Astrocyte (in vitro differentiated cells and primary cell): ENCODE measurements around the gene IBTK. TPM values are rescaled to one million over a fixed set of nuclear protein-coding genes. Genes with fewer than 3 reads are reported as not detected.
"Not testable (repeated sequence)": the region's sequence is repeated elsewhere in the genome, so short reads cannot be mapped to it uniquely, and the experiment has no call there.

Experiments
- DNase-seq: peaks from one replicate; pipeline ENCODE4 v3.0.0-alpha.2; 2010; ENCODE audit warnings: low read depth
- FAIRE-seq: peaks from 2 replicates; lab custom pipeline; 2011; peaks lifted over from hg19 to GRCh38; lab: Jason Lieb, UNC
- H2AFZ ChIP-seq: 2 replicates; pipeline ENCODE4 v1.6.0; 2012; ENCODE audit warnings: low read depth, low read length, inconsistent platforms
- H3K27ac ChIP-seq: 2 replicates; pipeline ENCODE4 v1.5.1; 2011; ENCODE audit warnings: low read depth, low read length, inconsistent platforms
- H3K27me3 ChIP-seq: 2 replicates; pipeline ENCODE4 v1.6.0; 2011; ENCODE audit warnings: low read length, inconsistent platforms; ENCODE audit not compliant: insufficient read depth
- H3K36me3 ChIP-seq: 2 replicates; pipeline ENCODE4 v1.5.1; 2011; ENCODE audit warnings: low read length, inconsistent platforms; ENCODE audit not compliant: insufficient read depth
- H3K4me1 ChIP-seq: 2 replicates; pipeline ENCODE4 v1.5.1; 2011; ENCODE audit warnings: low read length, inconsistent platforms; ENCODE audit not compliant: insufficient read depth
- H3K4me2 ChIP-seq: 2 replicates; pipeline ENCODE4 v1.6.0; 2012; ENCODE audit warnings: low read length, inconsistent platforms
- H3K4me3 ChIP-seq: 2 replicates; pipeline ENCODE4 v1.5.1; 2011; ENCODE audit warnings: low read depth, mild to moderate bottlenecking, low read length, inconsistent platforms; ENCODE audit not compliant: insufficient read depth
- H3K79me2 ChIP-seq: 2 replicates; pipeline ENCODE4 v1.6.0; 2012; ENCODE audit warnings: mild to moderate bottlenecking, low read length, inconsistent platforms; ENCODE audit not compliant: insufficient read depth
- H3K9ac ChIP-seq: 2 replicates; pipeline ENCODE4 v1.6.0; 2012; ENCODE audit warnings: mild to moderate bottlenecking, low read length, inconsistent platforms
- H3K9me3 ChIP-seq: 2 replicates; pipeline ENCODE4 v1.5.1; 2012; ENCODE audit warnings: low read depth, mild to moderate bottlenecking, low read length, inconsistent platforms; ENCODE audit not compliant: insufficient read depth
- H4K20me1 ChIP-seq: 2 replicates; pipeline ENCODE4 v1.6.0; 2012; ENCODE audit warnings: low read length, inconsistent platforms; ENCODE audit not compliant: insufficient read depth
- H3K27ac Mint-ChIP-seq: one replicate; pipeline ENCODE4 v1.8.0; 2021; ENCODE audit warnings: mild to moderate bottlenecking, mixed read lengths; ENCODE audit not compliant: unreplicated experiment
- H3K27me3 Mint-ChIP-seq: one replicate; pipeline ENCODE4 v1.8.0; 2021; ENCODE audit warnings: low read depth, mixed read lengths; ENCODE audit not compliant: unreplicated experiment
- H3K36me3 Mint-ChIP-seq: one replicate; pipeline ENCODE4 v1.8.0; 2021; ENCODE audit warnings: low read depth, mixed read lengths; ENCODE audit not compliant: unreplicated experiment
- H3K4me1 Mint-ChIP-seq: one replicate; pipeline ENCODE4 v1.8.0; 2021; ENCODE audit warnings: low read depth, mixed read lengths; ENCODE audit not compliant: unreplicated experiment
- H3K4me3 Mint-ChIP-seq: one replicate; pipeline ENCODE4 v1.8.0; 2021; ENCODE audit warnings: mild to moderate bottlenecking, moderate library complexity, mixed read lengths; ENCODE audit not compliant: unreplicated experiment
- H3K9me3 Mint-ChIP-seq: one replicate; pipeline ENCODE4 v1.8.0; 2021; ENCODE audit warnings: mild to moderate bottlenecking, mixed read lengths; ENCODE audit not compliant: unreplicated experiment
- EZH2 ChIP-seq: IDR thresholded peaks from 2 replicates; pipeline ENCODE4 v1.6.1; 2012; ENCODE audit warnings: mild to moderate bottlenecking, low read length, inconsistent platforms; ENCODE audit not compliant: insufficient read depth
- total RNA-seq: library from RNA; stranded (reverse); gene quantifications from 2 replicates; pipeline ENCODE4 v1.2.1, GENCODE V29; 2021
- TF ChIP-seq, protein P1 (sequence below): IDR thresholded peaks from 2 replicates; pipeline ENCODE4 v1.5.1; 2011; ENCODE audit warnings: low read depth, mild to moderate bottlenecking, inconsistent platforms, low read length, moderate library complexity; ENCODE audit not compliant: insufficient read depth

IBTK gene
- total RNA-seq, 1 donor from 2014 or later = 42.7 TPM

DNA sequence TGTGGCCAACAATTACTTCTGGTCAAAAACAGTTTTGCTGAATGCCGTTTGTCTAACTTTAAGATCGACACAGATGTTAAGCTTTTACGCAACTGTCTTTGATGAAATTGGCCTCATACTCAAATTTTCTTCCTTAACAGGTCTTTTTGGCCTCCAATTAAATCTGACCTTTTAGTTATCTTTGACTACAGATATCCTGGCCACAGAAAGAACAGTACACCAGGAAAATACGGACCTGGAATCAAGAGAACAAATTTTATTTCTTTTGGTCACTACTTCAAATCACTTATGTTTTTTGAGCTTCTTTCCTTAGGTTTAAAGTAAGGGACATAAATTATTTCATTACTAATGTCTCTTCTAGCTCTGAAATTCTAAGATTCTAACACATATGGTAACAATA lies 49.8 kb downstream of the IBTK start:
- Histone ChIP-seq H4K20me1 (no peaks in the 10 kb centered on the region), H3K79me2 (no peaks in the 10 kb centered on the region), H3K36me3 (peaks cover 67% of the 10 kb centered on the region), H2AFZ (no peak overlapping the region), H3K4me2 (no peak overlapping the region), H3K4me1 (no peaks in the 10 kb centered on the region), H3K9ac (no peak overlapping the region), H3K27ac (no peak overlapping the region), H3K27me3 (no peaks in the 10 kb centered on the region), H3K9me3 (no peaks in the 10 kb centered on the region), H3K4me3 (no peak overlapping the region)
- Mint-ChIP-seq H3K27ac (no peak overlapping the region), H3K4me3 (no peak overlapping the region), H3K4me1 (no peaks in the 10 kb centered on the region), H3K9me3 (no peaks in the 10 kb centered on the region), H3K27me3 (no peaks in the 10 kb centered on the region), H3K36me3 (peaks cover 4% of the 10 kb centered on the region)
- FAIRE-seq (no peak), DNase-seq (no peak)
- TF ChIP-seq, protein P1, sequence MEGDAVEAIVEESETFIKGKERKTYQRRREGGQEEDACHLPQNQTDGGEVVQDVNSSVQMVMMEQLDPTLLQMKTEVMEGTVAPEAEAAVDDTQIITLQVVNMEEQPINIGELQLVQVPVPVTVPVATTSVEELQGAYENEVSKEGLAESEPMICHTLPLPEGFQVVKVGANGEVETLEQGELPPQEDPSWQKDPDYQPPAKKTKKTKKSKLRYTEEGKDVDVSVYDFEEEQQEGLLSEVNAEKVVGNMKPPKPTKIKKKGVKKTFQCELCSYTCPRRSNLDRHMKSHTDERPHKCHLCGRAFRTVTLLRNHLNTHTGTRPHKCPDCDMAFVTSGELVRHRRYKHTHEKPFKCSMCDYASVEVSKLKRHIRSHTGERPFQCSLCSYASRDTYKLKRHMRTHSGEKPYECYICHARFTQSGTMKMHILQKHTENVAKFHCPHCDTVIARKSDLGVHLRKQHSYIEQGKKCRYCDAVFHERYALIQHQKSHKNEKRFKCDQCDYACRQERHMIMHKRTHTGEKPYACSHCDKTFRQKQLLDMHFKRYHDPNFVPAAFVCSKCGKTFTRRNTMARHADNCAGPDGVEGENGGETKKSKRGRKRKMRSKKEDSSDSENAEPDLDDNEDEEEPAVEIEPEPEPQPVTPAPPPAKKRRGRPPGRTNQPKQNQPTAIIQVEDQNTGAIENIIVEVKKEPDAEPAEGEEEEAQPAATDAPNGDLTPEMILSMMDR = no peak
- TF ChIP-seq EZH2 = no peak

DNA sequence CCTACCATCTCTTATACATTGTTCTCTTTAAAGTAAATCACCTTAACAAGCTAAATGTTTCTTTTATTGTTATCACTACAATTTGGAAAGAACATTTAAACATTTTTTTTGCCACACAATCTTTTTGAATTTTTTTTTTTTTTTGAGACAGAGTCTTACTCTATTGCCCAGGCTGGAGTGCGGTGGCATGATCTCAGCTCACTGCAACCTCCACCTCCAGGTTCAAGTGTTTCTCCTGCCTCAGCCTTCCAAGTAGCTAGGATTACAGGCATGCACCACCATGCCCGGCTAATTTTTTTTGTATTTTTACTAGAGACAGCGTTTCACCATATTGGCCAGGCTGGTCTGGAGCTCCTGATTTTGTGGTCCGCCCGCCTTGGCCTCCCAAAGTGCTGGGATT lies 50.3 kb downstream of the IBTK start:
- H3K27ac ChIP-seq, H3K27me3 ChIP-seq, DNase-seq, H3K4me1 ChIP-seq, H3K4me3 Mint-ChIP-seq, H3K27ac Mint-ChIP-seq, H3K4me3 ChIP-seq, H3K36me3 Mint-ChIP-seq, H2AFZ ChIP-seq, H3K27me3 Mint-ChIP-seq, FAIRE-seq, H3K9me3 Mint-ChIP-seq, H3K9ac ChIP-seq, H3K79me2 ChIP-seq, H4K20me1 ChIP-seq, H3K4me2 ChIP-seq, H3K4me1 Mint-ChIP-seq, H3K9me3 ChIP-seq: not testable (repeated sequence)
- peaks cover 62% of the 10 kb centered on the region for H3K36me3 ChIP-seq

DNA sequence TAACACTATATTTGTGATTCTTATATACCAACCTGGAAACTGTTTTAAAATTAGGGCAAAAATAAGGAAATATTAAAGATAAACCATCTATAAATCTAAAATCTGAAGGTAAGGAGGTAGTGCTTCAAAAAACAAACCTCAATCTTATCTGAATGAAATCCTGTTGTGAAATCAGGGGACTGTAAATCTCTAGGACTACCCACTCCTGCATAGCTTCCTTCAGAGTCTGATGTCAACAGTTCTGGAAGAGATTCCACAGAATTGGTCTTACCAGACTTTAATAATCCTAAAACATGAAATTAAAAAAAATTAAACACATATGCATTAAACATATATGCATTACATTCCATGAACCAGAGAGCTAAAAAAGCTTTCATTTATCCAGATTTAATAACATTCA lies 51.4 kb downstream of the IBTK start:
- no peaks in the 10 kb centered on the region for H3K27me3 ChIP-seq
- no peaks in the 10 kb centered on the region for H3K4me1 Mint-ChIP-seq
- H3K4me1 ChIP-seq = no peaks in the 10 kb centered on the region
- no peak overlapping the region for H3K4me3 Mint-ChIP-seq
- H3K79me2 ChIP-seq = no peaks in the 10 kb centered on the region
- H3K9me3 ChIP-seq = no peaks in the 10 kb centered on the region
- H3K9me3 Mint-ChIP-seq = no peaks in the 10 kb centered on the region
- H3K36me3 ChIP-seq = peaks cover 56% of the 10 kb centered on the region
- H3K27ac Mint-ChIP-seq = no peak overlapping the region
- no peaks in the 10 kb centered on the region for H3K27me3 Mint-ChIP-seq
- no peak for FAIRE-seq
- H3K4me2 ChIP-seq = no peak overlapping the region
- peaks cover 4% of the 10 kb centered on the region for H3K36me3 Mint-ChIP-seq
- H3K9ac ChIP-seq = no peak overlapping the region
- H3K4me3 ChIP-seq = no peak overlapping the region
- H3K27ac ChIP-seq = no peak overlapping the region
- no peak for DNase-seq
- H2AFZ ChIP-seq = no peak overlapping the region
- no peaks in the 10 kb centered on the region for H4K20me1 ChIP-seq
- TF ChIP-seq, protein P1 = no peak
- no peak for TF ChIP-seq EZH2
